ENCODE measurements around the gene R3HDM4.
A peak's percentile ranks its signal among the peaks of the same experiment; 100 is the strongest.
"Not testable (repeated sequence)": the region's sequence is repeated elsewhere in the genome, so short reads cannot be mapped to it uniquely, and the experiment has no call there.

Gene R3HDM4

GRCh38 chr19:890831-891230, 22.2 kb downstream of the R3HDM4 start:
- DNase-seq (ENCODE audit: low read depth) = no peak

GRCh38 chr19:889662-890295, 23.2 kb downstream of the R3HDM4 start:
- no peak for DNase-seq (ENCODE audit: low read depth)

- peak; percentile 40 for DNase-seq (ENCODE audit: low read depth)
These were observed 24.2 kb downstream of the R3HDM4 start for GRCh38 chr19:888581-889385.

- no peak for DNase-seq (ENCODE audit: low read depth)
These were observed 25.4 kb downstream of the R3HDM4 start for GRCh38 chr19:887599-887998.

- DNase-seq (ENCODE audit: low read depth) = no peak
These were observed 25.9 kb downstream of the R3HDM4 start for GRCh38 chr19:887072-887471.

- DNase-seq (ENCODE audit: low read depth) = no peak
These were observed 27.3 kb downstream of the R3HDM4 start for GRCh38 chr19:885536-886224.

GRCh38 chr19:884420-885211, 28.4 kb downstream of the R3HDM4 start:
- DNase-seq (ENCODE audit: low read depth) = no peak

GRCh38 chr19:883661-884211, 29.3 kb downstream of the R3HDM4 start:
- DNase-seq (ENCODE audit: low read depth) = no peak

GRCh38 chr19:882871-883497, 30.0 kb downstream of the R3HDM4 start:
- DNase-seq (ENCODE audit: low read depth) = no peak

- DNase-seq (ENCODE audit: low read depth) = no peak
These were observed 31.5 kb downstream of the R3HDM4 start for GRCh38 chr19:881385-882071.

- no peak for DNase-seq (ENCODE audit: low read depth)
These were observed 33.1 kb downstream of the R3HDM4 start for GRCh38 chr19:879711-880438.

GRCh38 chr19:878751-879561, 34.1 kb downstream of the R3HDM4 start:
- not testable (repeated sequence) for DNase-seq (ENCODE audit: low read depth)

GRCh38 chr19:877992-878660, 34.9 kb downstream of the R3HDM4 start:
- not testable (repeated sequence) for DNase-seq (ENCODE audit: low read depth)

- DNase-seq (ENCODE audit: low read depth) = no peak
These were observed 36.2 kb downstream of the R3HDM4 start for GRCh38 chr19:876780-877314.

- DNase-seq (ENCODE audit: low read depth) = no peak
These were observed 36.9 kb downstream of the R3HDM4 start for GRCh38 chr19:876089-876488.

- no peak for DNase-seq (ENCODE audit: low read depth)
These were observed 37.6 kb downstream of the R3HDM4 start for GRCh38 chr19:875265-875879.

- no peak for DNase-seq (ENCODE audit: low read depth)
These were observed 39.4 kb downstream of the R3HDM4 start for GRCh38 chr19:873561-874041.

GRCh38 chr19:873084-873483, 39.9 kb downstream of the R3HDM4 start:
- DNase-seq (ENCODE audit: low read depth) = peak; percentile 47

Data from stimulated activated CD8-positive, alpha-beta memory T cell treated with anti-CD3 and anti-CD28 coated beads, Interleukin-15, amount 100 ng/mL, for 1 hour (primary cell).